Retinal pigment epithelial cell (primary cell): ENCODE measurements around the gene SCT.

ENCODE experiments used
- DNase-seq: peaks from one replicate; pipeline ENCODE4 v3.0.0-alpha.2; 2010; ENCODE audit warnings: low read depth
- H3K4me3 ChIP-seq: 2 replicates; pipeline ENCODE4 v1.5.1; 2011; ENCODE audit warnings: mild to moderate bottlenecking, low read length, control low read depth, moderate library complexity
- TF ChIP-seq, protein P1 (sequence below): conservative IDR thresholded peaks from 2 replicates; pipeline ENCODE4 v1.5.1; 2011; ENCODE audit warnings: low read depth, low read length, control low read depth, inconsistent platforms

SCT gene

GRCh38 chr11:626475-627307 is at the start of gene SCT:
Gene SCT, minus strand, starts transcription at chr11:627181. Its CDS starts 38 bp downstream, at chr11:627143.
- no peak within 1 kb of the TSS for H3K4me3 ChIP-seq
- TF ChIP-seq, protein P1, sequence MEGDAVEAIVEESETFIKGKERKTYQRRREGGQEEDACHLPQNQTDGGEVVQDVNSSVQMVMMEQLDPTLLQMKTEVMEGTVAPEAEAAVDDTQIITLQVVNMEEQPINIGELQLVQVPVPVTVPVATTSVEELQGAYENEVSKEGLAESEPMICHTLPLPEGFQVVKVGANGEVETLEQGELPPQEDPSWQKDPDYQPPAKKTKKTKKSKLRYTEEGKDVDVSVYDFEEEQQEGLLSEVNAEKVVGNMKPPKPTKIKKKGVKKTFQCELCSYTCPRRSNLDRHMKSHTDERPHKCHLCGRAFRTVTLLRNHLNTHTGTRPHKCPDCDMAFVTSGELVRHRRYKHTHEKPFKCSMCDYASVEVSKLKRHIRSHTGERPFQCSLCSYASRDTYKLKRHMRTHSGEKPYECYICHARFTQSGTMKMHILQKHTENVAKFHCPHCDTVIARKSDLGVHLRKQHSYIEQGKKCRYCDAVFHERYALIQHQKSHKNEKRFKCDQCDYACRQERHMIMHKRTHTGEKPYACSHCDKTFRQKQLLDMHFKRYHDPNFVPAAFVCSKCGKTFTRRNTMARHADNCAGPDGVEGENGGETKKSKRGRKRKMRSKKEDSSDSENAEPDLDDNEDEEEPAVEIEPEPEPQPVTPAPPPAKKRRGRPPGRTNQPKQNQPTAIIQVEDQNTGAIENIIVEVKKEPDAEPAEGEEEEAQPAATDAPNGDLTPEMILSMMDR = no peak

GRCh38 chr11:674406-674805 is 47.4 kb upstream of the SCT start:
- no peak overlapping the region for H3K4me3 ChIP-seq
- TF ChIP-seq, protein P1 = no peak
- no peak for DNase-seq

More at GRCh38 chr11:626475-627307, at the start of gene SCT:
- DNase-seq = no peak

DNA sequence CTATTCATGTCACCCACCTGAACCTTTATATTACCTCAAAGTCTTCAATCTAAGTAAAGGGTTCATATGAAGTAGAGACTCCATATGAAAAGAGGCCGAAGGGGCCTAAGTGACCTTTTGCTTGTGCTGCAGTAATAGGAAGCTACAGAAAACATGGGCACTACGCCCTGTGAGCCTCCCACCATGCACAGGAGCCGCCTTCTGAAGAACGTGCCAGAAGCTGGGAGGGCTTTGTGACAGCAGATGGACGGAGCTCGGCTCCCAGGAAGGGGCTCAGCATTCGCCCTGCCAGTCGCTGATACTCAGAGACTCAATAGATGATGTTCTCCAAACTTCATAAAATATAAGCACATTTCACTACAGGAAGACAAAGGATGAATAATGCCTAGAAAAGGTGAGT is 46.9 kb upstream of the SCT start:
- no peak for DNase-seq
- TF ChIP-seq, protein P1 = no peak

DNA sequence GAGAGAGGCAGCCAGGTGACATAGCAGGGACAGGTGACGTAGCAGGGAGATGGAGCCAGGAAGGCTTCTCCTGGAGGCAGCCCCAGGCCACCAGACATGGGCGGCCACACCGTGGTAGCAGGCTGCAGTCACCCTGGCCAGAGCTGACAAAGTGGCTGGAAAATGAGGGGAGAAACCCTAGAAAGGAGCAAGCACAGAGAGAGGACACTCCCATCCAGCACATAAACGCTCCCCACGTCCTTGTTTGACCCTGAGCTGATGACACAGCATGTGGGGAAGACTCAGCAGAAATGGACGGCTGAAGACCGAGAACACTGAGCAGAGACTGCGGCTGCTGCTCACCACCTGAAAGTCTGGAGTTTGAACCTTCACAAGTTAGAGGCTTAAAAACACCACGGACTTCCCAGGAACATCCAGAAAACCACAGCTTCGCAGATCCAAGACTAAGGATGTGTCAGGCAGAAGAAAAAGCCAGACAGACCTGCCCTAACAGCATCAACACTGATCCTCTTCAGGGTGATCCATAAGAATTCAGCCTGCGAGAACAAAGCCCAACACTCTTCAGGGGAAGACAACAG is 38.8 kb upstream of the SCT start:
- TF ChIP-seq, protein P1 = no peak

More for the DNA sequence above, 46.9 kb upstream of the SCT start:
- H3K4me3 ChIP-seq = no peak overlapping the region

DNA sequence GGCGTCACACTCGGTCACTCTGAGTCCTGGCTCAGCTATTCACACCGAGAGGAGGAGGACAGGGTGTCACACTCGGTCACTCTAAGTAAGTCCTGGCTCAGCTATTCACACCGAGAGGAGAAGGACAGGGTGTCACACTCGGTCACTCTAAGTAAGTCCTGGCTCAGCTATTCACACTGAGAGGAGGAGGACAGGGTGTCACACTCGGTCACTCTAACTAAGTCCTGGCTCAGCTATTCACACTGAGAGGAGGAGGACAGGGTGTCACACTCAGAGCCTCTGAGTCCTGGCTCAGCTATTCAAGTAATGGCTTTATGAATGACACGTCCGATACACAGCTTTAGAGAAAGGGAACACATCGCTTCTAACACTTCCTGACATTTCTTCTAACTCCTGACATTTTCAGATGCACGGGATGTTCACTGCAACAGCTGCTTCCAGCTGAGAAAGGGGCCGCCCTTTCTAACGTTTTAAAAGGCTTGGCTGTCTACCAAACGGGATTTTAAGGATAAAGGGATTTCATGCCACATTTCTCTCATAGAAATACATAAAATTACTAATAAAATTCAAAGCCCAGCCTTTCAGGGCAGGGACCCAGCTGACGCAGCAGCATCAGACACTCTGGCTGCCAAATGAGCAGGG is 38.2 kb upstream of the SCT start:
- H3K4me3 ChIP-seq = no peak overlapping the region
- no peak for DNase-seq
- TF ChIP-seq, protein P1 = no peak

More for the DNA sequence above, 38.8 kb upstream of the SCT start:
- H3K4me3 ChIP-seq = no peak overlapping the region
- no peak for DNase-seq

- TF ChIP-seq, protein P1 = peak; percentile 70
- DNase-seq = no peak
- no peak overlapping the region for H3K4me3 ChIP-seq
Observed at GRCh38 chr11:662689-663274, 35.8 kb upstream of the SCT start.
